Head of caudate nucleus (tissue), 42 donors: Measurements from ENCODE around the gene CNTFR.

Source experiments
- DNase-seq, 42 donors: peaks; one replicate each; pipeline versions ENCODE4 v3.0.0 to v3.0.0-alpha.2; 2020 to 2021; ENCODE audit warnings: mixed read lengths in 7 of 42
- intact Hi-C: fragments of 100-400 bp; cut with DNase I; formaldehyde crosslinking; loops from one replicate; pipeline ENCODE4 v1.15.0; 2022

The CNTFR gene

GRCh38 chr9:34623374-34624235 is 34.1 kb upstream of the CNTFR start:
- intact Hi-C loops: no loop called here

GRCh38 chr9:34620061-34620994 is 30.8 kb upstream of the CNTFR start, which contains the start of gene DCTN3:
DCTN3 (minus strand) TSS chr9:34620495; CDS start chr9:34620464, 31 bp downstream.
- DNase-seq: peak; percentile 91 to 99 (median 96)
- intact Hi-C loops: no loop called here

More at GRCh38 chr9:34623374-34624235, 34.1 kb upstream of the CNTFR start:
- no peak for DNase-seq

GRCh38 chr9:34615132-34615531 is 25.6 kb upstream of the CNTFR start:
- intact Hi-C loops: no loop called here
- no peak for DNase-seq

- DNase-seq: peak; percentile 70 to 93 (median 83)
- intact Hi-C loops: no loop called here
Observed at GRCh38 chr9:34612788-34613390, 23.4 kb upstream of the CNTFR start.

GRCh38 chr9:34611811-34612787 is 22.6 kb upstream of the CNTFR start, which contains the start of gene RPP25L:
RPP25L (minus strand) TSS chr9:34612097; CDS start chr9:34611296, 801 bp downstream.
- peak; percentile 53 to 94 (median 87) for DNase-seq
- intact Hi-C loops: no loop called here

- intact Hi-C loops: no loop called here
- peak in 12 of 42 donors; percentile 9 to 54 (median 22) for DNase-seq
Observed at GRCh38 chr9:34611251-34611810, 21.8 kb upstream of the CNTFR start.

- DNase-seq: peak in 1 of 42 donors; percentile 25
- intact Hi-C loops: no loop called here
Observed at GRCh38 chr9:34610434-34611206, 21.1 kb upstream of the CNTFR start.

GRCh38 chr9:34607331-34607730 is 17.8 kb upstream of the CNTFR start:
- no peak for DNase-seq
- intact Hi-C loops: loop anchor here (5.0 kb wide), 1 partner anchor 105 kb away; no protein-coding TSS in a partner anchor

GRCh38 chr9:34606905-34607304 is 17.4 kb upstream of the CNTFR start:
- DNase-seq: no peak
- intact Hi-C loops: loop anchor here (5.0 kb wide), 1 partner anchor 105 kb away; no protein-coding TSS in a partner anchor

- DNase-seq: no peak
- intact Hi-C loops: loop anchor here (5.0 kb wide), 1 partner anchor 104 kb away; no protein-coding TSS in a partner anchor
Observed at GRCh38 chr9:34606190-34606589, 16.7 kb upstream of the CNTFR start.

GRCh38 chr9:34603610-34604231 is 14.2 kb upstream of the CNTFR start:
- peak; percentile 38 to 96 (median 91) for DNase-seq
- intact Hi-C loops: no loop called here

GRCh38 chr9:34601937-34602573 is 12.5 kb upstream of the CNTFR start:
- no peak for DNase-seq
- intact Hi-C loops: no loop called here

GRCh38 chr9:34600908-34601307 is 11.4 kb upstream of the CNTFR start:
- DNase-seq: no peak
- intact Hi-C loops: no loop called here

- intact Hi-C loops: loop anchor here (10.0 kb wide), 1 partner anchor 195 kb away; no protein-coding TSS in a partner anchor
- no peak for DNase-seq
Observed at GRCh38 chr9:34599546-34599945, 10.0 kb upstream of the CNTFR start.

GRCh38 chr9:34594177-34594576 is 4.7 kb upstream of the CNTFR start:
- DNase-seq: peak in 5 of 42 donors; percentile 18 to 47 (median 39)
- intact Hi-C loops: loop anchor here (5.0 to 10.0 kb wide), 2 partner anchors 92 to 189 kb away; no protein-coding TSS in a partner anchor
